Femur (tissue), 1 donor: Measurements from ENCODE around the gene NEDD4L.

Experiments used
- DNase-seq: peaks from one replicate; pipeline ENCODE4 v3.0.0-alpha.2; 2017

NEDD4L gene

DNA sequence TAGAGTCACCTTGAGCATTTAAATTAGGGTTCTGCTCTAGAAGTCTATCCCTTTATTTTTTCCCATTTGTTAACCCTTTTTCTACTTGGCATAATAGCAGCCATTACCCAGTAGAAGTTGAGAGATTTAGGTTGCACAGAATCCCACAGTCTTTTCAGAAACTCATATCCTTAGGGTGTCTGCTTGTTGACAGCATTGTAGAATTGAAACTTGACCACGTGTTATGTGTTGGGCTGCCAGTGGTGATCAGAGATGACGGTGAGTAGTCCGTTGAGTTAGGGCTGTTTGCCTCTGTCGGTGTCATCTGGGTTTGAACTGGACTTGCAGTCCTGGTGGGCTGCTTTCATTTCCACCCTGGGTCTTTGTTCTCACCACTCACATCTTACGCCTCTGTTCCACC, 114.4 kb downstream of the NEDD4L start:
- no peak for DNase-seq

- DNase-seq: no peak
These were observed 117.6 kb downstream of the NEDD4L start for GRCh38 chr18:58161659-58162058.

- DNase-seq: no peak
These were observed 118.1 kb downstream of the NEDD4L start for GRCh38 chr18:58162127-58162526.

- no peak for DNase-seq
These were observed 119.1 kb downstream of the NEDD4L start for GRCh38 chr18:58163004-58163590.

DNA sequence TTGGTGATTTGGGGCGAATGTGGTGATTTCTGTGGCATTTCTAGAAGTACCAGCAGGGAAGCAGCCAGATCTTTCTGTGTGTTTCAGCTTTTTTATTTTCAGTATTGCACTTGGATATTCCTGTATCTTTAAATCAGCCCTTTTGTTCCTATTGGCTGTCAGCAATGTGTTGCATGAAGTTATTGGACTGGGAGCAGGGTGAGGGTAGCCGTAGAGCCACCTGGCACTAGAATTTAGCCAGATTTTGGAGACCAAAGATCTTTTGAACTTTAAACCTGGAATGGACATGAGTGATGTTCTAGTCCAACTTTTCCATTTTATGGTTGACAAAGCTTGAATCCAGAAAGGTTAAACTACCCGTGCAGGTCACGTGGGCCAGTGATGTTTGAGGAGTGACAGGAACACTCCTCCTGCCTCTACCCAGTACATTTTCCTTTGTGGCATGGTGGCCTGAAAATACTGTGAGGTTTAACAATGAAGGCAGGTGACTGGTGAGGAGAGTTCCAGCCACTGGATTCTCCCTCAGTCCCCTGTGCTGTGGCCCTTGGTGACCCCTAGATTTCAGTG, 122.3 kb downstream of the NEDD4L start:
- no peak for DNase-seq

DNA sequence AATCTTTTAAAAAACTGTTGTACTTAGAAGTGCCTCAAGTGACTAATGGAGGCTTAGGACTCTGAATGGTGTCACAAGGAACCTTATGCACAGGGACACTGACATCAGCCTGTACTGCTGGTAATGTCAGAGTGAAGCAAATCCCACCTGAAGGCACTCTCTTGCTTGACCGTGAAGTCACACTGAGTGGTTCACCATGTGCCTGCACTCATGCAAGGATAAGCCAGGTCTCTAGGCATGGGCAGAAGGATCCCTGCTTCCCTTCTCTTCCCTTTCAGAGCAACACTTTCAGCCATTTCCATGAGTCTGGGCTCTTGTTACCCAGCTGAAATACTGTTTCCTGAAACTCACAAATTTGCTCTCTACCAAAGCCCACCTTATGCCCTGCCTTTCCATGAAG, 123.0 kb downstream of the NEDD4L start:
- DNase-seq: no peak

DNA sequence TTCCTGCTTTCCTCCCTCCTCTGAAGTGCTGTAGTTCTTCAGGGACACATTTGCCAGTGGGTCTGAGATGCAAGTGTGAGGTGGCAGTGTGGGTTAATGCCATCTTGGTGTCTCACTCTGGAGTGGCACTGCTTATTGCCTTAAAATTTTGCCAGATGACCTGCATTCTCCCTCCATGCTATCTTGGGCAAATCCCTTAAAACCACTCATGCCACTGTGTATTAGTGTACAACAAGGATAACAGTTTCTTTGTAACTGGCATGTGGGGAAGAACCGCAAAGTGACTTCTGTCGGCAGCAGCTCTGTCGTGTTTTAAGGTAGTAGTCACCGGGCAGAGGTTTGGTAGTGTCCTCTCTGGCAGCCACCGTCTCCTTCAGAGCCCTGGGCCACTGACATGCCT, 124.2 kb downstream of the NEDD4L start:
- no peak for DNase-seq

DNA sequence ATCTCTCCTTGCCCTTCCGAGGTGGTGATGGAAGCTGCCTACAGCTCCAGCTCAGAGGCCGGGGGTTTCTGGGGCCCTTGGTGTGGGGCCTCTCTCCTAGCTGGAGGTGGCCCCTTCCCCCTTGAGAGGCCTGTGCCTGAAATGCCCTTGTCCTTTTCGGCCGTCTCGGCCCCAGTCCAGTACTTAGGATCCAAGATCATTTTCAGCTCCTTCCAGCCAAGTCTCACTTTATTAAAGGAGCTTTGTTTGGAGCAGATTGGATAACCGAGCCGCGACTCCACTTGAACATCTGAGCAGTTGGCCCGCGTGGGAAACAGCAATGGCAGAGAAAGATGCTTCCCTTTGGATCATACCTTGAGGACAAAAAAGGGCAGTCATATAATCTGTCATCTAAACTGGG, 125.0 kb downstream of the NEDD4L start:
- DNase-seq: no peak

DNA sequence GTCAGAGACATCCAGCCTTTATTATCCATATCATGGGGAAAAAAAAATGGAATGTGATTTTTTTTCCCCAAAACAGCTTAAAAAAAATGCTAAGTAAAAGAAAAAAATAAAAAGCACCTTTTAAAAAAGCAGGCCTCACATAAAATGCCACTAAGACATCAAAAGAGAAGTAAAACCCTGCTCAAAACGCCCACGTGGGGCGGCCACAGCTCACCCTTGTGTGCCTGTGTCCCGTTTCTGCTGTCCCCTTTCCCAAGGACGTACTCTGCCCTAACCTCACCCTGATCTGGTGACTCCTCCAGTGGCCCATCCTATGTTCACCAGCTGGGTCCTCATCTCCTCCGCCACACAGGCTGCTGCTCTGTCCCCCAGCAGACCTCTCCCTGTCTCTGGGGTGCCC, 125.4 kb downstream of the NEDD4L start:
- no peak for DNase-seq

- peak; percentile 38 for DNase-seq
These were observed 126.0 kb downstream of the NEDD4L start for GRCh38 chr18:58170036-58170435.

DNA sequence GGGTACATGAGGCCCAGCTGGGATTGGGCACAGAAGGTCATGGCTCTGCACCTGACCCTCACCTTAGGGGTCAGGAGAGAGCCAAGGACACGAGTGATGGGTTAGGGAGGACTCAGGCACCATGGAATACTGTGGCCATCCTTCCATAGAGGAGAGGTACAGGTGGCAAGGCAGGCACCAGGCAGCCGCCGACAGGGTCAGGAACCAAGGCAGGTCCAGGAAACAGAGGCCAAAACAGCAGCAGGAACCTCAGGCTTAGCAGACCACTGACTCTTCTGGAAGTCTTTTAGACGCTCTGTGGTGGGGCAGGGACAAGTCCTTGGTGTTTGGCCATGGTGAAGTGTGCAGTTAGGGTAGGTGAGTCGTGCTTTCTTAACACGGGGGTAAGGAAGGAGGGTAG, 128.0 kb downstream of the NEDD4L start:
- no peak for DNase-seq

DNA sequence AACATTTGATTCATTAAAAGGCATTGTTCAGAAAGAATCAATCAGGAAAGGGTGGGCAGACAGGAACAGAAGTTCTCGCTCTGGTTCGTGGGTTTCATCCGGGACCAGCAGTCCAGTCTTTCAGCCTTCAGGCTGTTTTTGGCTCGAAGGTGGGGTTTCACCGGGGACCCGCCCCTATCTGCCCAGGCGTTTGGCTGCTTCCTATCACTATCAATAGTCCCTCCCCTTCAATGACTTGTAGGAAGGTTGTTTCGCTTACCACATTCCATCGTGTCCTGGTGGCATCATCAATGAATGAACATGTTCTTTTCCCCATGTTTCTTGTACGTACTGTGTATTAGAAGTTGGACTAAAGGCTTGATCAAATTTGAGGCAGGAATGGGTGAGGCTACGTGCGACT, 130.3 kb downstream of the NEDD4L start:
- DNase-seq: no peak

DNA sequence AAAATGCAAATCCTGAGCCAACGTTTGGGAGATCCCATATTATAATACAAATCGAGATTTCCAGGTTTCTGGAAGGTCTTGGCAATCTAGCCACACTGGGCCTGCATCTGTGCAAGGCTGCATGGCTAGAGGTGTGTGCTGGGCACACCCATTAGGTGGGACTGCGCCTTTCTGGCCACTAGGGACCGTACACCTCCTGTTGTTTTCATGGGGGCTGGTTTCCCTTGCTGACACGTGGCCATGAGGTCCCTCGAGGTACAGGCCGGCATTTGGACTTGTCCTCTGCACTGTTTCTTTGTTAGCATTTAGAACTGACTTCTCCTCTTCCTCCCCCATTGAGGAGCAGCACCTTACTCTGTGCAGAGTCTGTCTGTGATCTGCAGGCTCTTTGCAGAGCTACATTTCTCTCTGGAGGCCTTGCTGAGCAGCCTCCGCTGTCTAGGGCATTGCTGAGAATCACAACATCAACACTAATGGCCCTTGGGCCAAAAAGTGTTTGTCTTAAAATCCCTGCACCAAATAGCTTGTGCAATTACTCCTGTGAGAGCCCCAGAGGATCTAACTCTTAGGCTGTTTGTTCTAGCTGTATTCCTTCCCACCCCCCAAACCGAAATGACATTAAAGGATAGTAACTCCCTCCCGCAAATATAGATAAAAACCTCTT, 131.2 kb downstream of the NEDD4L start:
- no peak for DNase-seq

DNA sequence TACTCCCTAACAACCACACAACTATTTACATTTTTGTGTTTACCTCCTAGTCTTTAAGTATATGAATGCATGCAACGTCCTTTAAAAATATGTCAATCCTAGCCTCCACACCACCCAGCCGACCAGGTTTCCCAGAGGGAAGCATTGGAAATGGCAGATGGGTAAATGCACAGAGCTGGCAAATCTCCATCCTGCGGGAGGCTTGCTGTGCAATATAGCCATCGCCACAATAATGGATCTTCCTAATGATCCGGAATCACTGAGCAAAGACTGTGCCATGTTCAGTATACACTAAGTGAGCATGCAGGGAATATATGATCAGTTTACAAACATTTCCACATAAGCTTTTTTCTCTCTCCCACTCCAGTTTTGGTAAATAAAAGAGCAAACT, 131.8 kb downstream of the NEDD4L start:
- DNase-seq: no peak

- DNase-seq: no peak
These were observed 133.1 kb downstream of the NEDD4L start for GRCh38 chr18:58177004-58177717.

- DNase-seq: no peak
These were observed 134.0 kb downstream of the NEDD4L start for GRCh38 chr18:58177896-58178470.

GRCh38 chr18:58178511-58178910, 134.5 kb downstream of the NEDD4L start:
- no peak for DNase-seq

- no peak for DNase-seq
These were observed 136.1 kb downstream of the NEDD4L start for GRCh38 chr18:58180172-58180571.

DNA sequence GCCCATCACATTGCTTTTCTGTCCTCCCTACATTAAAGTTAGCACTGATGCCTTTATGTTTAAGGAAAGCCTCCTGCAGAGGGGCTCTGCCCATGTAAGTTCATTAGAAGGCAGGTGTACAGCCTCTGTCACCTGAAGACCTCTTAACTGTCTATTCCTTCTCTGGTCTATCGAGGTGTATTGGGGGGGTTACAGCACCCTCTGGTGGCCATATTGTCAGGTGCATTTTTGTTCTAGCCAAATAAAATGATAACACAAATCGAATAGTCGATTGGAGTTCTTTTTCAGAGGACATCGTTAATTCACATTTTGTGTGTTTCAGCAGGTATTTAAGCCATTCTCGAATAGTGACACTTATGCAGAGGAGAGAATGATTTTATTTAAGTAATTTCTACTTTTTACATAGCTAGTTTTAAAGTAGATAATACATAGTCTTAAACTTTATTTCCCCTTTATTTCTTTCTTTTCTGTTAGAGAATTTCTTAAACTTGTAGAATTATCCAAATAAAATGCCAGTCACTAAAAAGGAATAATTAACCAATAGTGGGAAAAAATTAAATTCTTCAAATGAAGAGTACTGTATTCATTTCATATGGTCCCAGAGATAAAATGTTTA, 136.8 kb downstream of the NEDD4L start:
- DNase-seq: peak; percentile 49

- DNase-seq: no peak
These were observed 138.0 kb downstream of the NEDD4L start for GRCh38 chr18:58181988-58182387.

GRCh38 chr18:58183226-58183625, 139.2 kb downstream of the NEDD4L start:
- DNase-seq: no peak

GRCh38 chr18:58186258-58186948, 142.4 kb downstream of the NEDD4L start:
- DNase-seq: no peak

- no peak for DNase-seq
These were observed 143.6 kb downstream of the NEDD4L start for GRCh38 chr18:58187674-58188073.
